A549 (cell line): ENCODE results near the gene TMEM232. TPM values are rescaled to one million over a fixed set of nuclear protein-coding genes. Genes with fewer than 3 reads are reported as not detected.

ENCODE experiments used
- ATAC-seq, 2 experiments: fragments of 200-7000 bp in 1 of 2; fragments of >200 bp in 1 of 2; cut with Nextera tagmentation in 1 of 2; cut with Tn5 transposase in 1 of 2; 3 replicates each; pipeline versions ENCODE4 v1.8.0 to v1.9.1; 2018 to 2020; ENCODE audit warnings: mild to moderate bottlenecking in 1 of 2, moderate library complexity in 1 of 2
- CTCF ChIA-PET: fragments of 300-600 bp; sonication (Branson Sonifier 250); formaldehyde crosslinking; extraction: SDS; loops from one replicate; lab custom pipeline; 2021; ENCODE audit warnings: antibody characterized with exemption, inconsistent platforms; lab: Yijun Ruan, JAX
- POLR2A ChIA-PET: fragments of 350-600 bp; formaldehyde crosslinking; extraction: SDS; loops from one replicate; lab custom pipeline; 2021; ENCODE audit warnings: antibody characterized with exemption, inconsistent platforms; lab: Yijun Ruan, JAX
- DNase-seq, 2 experiments: peaks; one replicate each; pipeline versions ENCODE4 v3.0.0 to v3.0.0-alpha.2; 2011 to 2016; ENCODE audit warnings: low read depth in 1 of 2, low spot score in 1 of 2
- FAIRE-seq: peaks from 2 replicates; lab custom pipeline; 2011; peaks lifted over from hg19 to GRCh38; lab: Jason Lieb, UNC
- H3K27ac ChIP-seq, 2 experiments: fragments of >200 bp; sonication (Bioruptor Twin); formaldehyde crosslinking; 3 replicates each; pipeline ENCODE4 v1.5.1; 2016 to 2017
- H3K4me1 ChIP-seq: fragments of >200 bp; sonication (Bioruptor Twin); formaldehyde crosslinking; 3 replicates; pipeline ENCODE4 v1.6.1; 2016
- H3K4me2 ChIP-seq: fragments of >200 bp; sonication (Bioruptor Twin); formaldehyde crosslinking; 3 replicates; pipeline ENCODE4 v1.6.1; 2016
- H3K4me3 ChIP-seq: fragments of >200 bp; sonication (Bioruptor Twin); formaldehyde crosslinking; 3 replicates; pipeline ENCODE4 v1.5.1; 2016
- H3K9me3 ChIP-seq: fragments of >200 bp; sonication (Bioruptor Twin); formaldehyde crosslinking; 3 replicates; pipeline ENCODE4 v1.6.1; 2016
- CBX2 ChIP-seq: fragments of 200-600 bp; sonication (generic); IDR thresholded peaks from 2 replicates; pipeline ENCODE4 v1.6.1; 2016; ENCODE audit warnings: low read depth, mild to moderate bottlenecking, borderline replicate concordance
- CHD2 ChIP-seq: fragments of 150-350 bp; IDR thresholded peaks from 2 replicates; pipeline ENCODE4 v1.6.1; 2014; ENCODE audit warnings: low read length; ENCODE audit not compliant: partially characterized antibody
- CHD4 ChIP-seq: fragments of 200-600 bp; sonication (generic); IDR thresholded peaks from 2 replicates; pipeline ENCODE4 v1.6.1; 2016; ENCODE audit warnings: antibody characterized with exemption, mild to moderate bottlenecking, borderline replicate concordance
- EHMT2 ChIP-seq: fragments of 200-600 bp; sonication (generic); IDR thresholded peaks from 2 replicates; pipeline ENCODE4 v1.6.1; 2016; ENCODE audit warnings: antibody characterized with exemption, low read depth, mild to moderate bottlenecking, moderate library complexity
- EP300 ChIP-seq, 2 experiments: fragments of >200 bp; sonication (Bioruptor Twin); formaldehyde crosslinking; IDR thresholded peaks; 2 replicates in 1 of 2; 3 replicates in 1 of 2; pipeline ENCODE4 v1.6.1; 2016 to 2017
- ESRRA ChIP-seq: fragments of 150-350 bp; IDR thresholded peaks from 2 replicates; pipeline ENCODE4 v1.6.1; 2014; ENCODE audit warnings: mild to moderate bottlenecking, low read length, borderline replicate concordance
- FOSB ChIP-seq: fragments of 250-450 bp; sonication (Bioruptor Pico); IDR thresholded peaks from 2 replicates; pipeline ENCODE4 v1.5.0; 2020; ENCODE audit warnings: mild to moderate bottlenecking, moderate library complexity
- FOSL2 ChIP-seq, 2 experiments: fragments of 450-650 bp in 1 of 2; fragments of >200 bp in 1 of 2; sonication (Bioruptor Twin) in 1 of 2; formaldehyde crosslinking; IDR thresholded peaks; 2 replicates each; pipeline versions ENCODE4 v1.5.0 to v1.6.1; 2016 to 2020; ENCODE audit warnings: mild to moderate bottlenecking in 1 of 2, moderate library complexity in 1 of 2
- HMGXB4 ChIP-seq: fragments of 250-450 bp; sonication (Bioruptor Pico); IDR thresholded peaks from 2 replicates; pipeline ENCODE4 v1.5.0; 2021; ENCODE audit warnings: mild to moderate bottlenecking, moderate library complexity, borderline replicate concordance
- HOXB5 ChIP-seq: fragments of 250-450 bp; sonication (Bioruptor Pico); IDR thresholded peaks from 2 replicates; pipeline ENCODE4 v1.5.0; 2020; ENCODE audit warnings: mild to moderate bottlenecking, moderate library complexity
- MAFK ChIP-seq: fragments of 450-650 bp; IDR thresholded peaks from 2 replicates; pipeline ENCODE4 v1.6.1; 2014; ENCODE audit not compliant: partially characterized antibody
- NFE2L2 ChIP-seq: fragments of 150-350 bp; conservative IDR thresholded peaks from 2 replicates; pipeline ENCODE4 v1.6.1; 2014; ENCODE audit warnings: low read length
- RAD21 ChIP-seq, 2 experiments: fragments of >200 bp in 1 of 2; sonication (Bioruptor Twin) in 1 of 2; formaldehyde crosslinking in 1 of 2; IDR thresholded peaks in 1 of 2; conservative IDR thresholded peaks in 1 of 2; 2 replicates in 1 of 2; 3 replicates in 1 of 2; pipeline ENCODE4 v1.6.1; 2012 to 2018; ENCODE audit warnings: inconsistent platforms in 1 of 2
- REST ChIP-seq: fragments of 200-600 bp; sonication (generic); IDR thresholded peaks from 2 replicates; pipeline ENCODE4 v1.6.1; 2016; ENCODE audit warnings: antibody characterized with exemption, mild to moderate bottlenecking, moderate library complexity
- SMC3 ChIP-seq: fragments of >200 bp; sonication (Bioruptor Twin); formaldehyde crosslinking; IDR thresholded peaks from 3 replicates; pipeline ENCODE4 v1.6.1; 2018; ENCODE audit warnings: inconsistent platforms
- SREBF2 ChIP-seq: fragments of 450-650 bp; IDR thresholded peaks from 2 replicates; pipeline ENCODE4 v1.6.1; 2014; ENCODE audit warnings: mild to moderate bottlenecking, moderate library complexity
- TFCP2L1 ChIP-seq: fragments of 250-450 bp; sonication (Bioruptor Pico); IDR thresholded peaks from 2 replicates; pipeline ENCODE4 v1.5.0; 2021; ENCODE audit warnings: mild to moderate bottlenecking
- ZFP36 ChIP-seq: fragments of 450-650 bp; IDR thresholded peaks from 2 replicates; pipeline ENCODE4 v1.6.1; 2014; ENCODE audit warnings: borderline replicate concordance; ENCODE audit not compliant: partially characterized antibody
- ZNF302 ChIP-seq: fragments of 250-450 bp; sonication (Bioruptor Pico); IDR thresholded peaks from 2 replicates; pipeline ENCODE4 v1.9.0; 2021; ENCODE audit warnings: inconsistent platforms, mild to moderate bottlenecking, moderate library complexity
- WGBS: methylation state at CpG from one replicate; pipeline ENCODE4 v1.1.6; 2017; ENCODE audit errors: missing lambda C conversion rate; 5-methylcytosine and 5-hydroxymethylcytosine counted together
- polyA plus RNA-seq, 4 experiments: library from polyadenylated mRNA; depleted of rRNA in 3 of 4; stranded (reverse); fragments of >200 nt; fragmentation: RNase III in 1 of 4; extraction: RNeasy Plus Mini Kit Qiagen cat#74134 plus additional on column Dnase treatment in 1 of 4; gene quantifications; 2 replicates in 3 of 4; 3 replicates in 1 of 4; pipeline ENCODE4 v1.2.3, GENCODE V29; 2011 to 2017
- TF ChIP-seq, protein P1 (sequence below): IDR thresholded peaks from 2 replicates; pipeline ENCODE4 v1.6.1; 2012
- TF ChIP-seq, protein P2 (sequence below): fragments of >200 bp; sonication (Bioruptor Twin); formaldehyde crosslinking; IDR thresholded peaks from 3 replicates; pipeline ENCODE4 v1.6.1; 2016
- TF ChIP-seq, protein P3 (sequence below): fragments of 450-650 bp; IDR thresholded peaks from 2 replicates; pipeline ENCODE4 v1.6.1; 2014; ENCODE audit warnings: antibody characterized with exemption

TMEM232 gene
- polyA plus RNA-seq, 2 of the 4 experiments (the other 2 are of a cell fraction), result 0.12 to 0.39 TPM

DNA sequence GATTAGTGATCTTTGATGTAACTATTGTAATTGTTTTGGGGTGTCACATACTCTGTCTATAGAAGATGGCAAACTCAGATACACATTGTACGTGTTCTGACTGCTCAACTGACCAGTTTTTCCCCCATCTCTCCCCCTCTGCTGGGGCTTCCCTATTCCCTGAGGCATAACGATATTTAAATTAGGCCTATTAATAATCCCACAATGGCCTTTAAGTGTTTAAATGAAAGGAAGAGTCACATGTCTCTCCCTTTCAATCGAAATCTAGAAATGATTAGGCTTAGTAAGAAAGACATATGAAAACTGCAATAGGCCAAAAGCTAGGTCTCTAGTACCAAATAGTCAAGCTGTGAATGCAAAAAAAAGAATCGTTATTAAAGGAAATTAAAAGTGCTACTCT is 265.6 kb downstream of the TMEM232 start:
- FAIRE-seq (no peak), DNase-seq (no peak), ATAC-seq (no peak)
- TF ChIP-seq ZNF302 (CRISPR knock-in tag) (no peak), CHD4 (no peak), FOSL2 (IDR thresholded peaks at IDR 0.05) (no peak), FOSL2 (CRISPR knock-in tag; IDR thresholded peaks at IDR 0.05) (no peak), CBX2 (no peak), SREBF2 (no peak), ESRRA (no peak), FOSB (no peak)
- TF ChIP-seq, protein P1, sequence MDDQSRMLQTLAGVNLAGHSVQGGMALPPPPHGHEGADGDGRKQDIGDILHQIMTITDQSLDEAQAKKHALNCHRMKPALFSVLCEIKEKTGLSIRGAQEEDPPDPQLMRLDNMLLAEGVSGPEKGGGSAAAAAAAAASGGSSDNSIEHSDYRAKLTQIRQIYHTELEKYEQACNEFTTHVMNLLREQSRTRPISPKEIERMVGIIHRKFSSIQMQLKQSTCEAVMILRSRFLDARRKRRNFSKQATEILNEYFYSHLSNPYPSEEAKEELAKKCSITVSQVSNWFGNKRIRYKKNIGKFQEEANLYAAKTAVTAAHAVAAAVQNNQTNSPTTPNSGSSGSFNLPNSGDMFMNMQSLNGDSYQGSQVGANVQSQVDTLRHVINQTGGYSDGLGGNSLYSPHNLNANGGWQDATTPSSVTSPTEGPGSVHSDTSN, result no peak
- POLR2A ChIA-PET, result no interaction called here
- Histone ChIP-seq H3K4me2 (no peak overlapping the region), H3K9me3 (no peaks in the 10 kb centered on the region), H3K4me3 (no peak overlapping the region), H3K4me1 (no peaks in the 10 kb centered on the region), H3K27ac (no peak overlapping the region)
- CTCF ChIA-PET, result interaction anchor here (1.0 kb wide), 1 partner anchor 62 kb away, joined by 3 read pairs; no protein-coding TSS in a partner anchor
- 6% methylated on average over 4 of the region's 4 CpGs for WGBS

DNA sequence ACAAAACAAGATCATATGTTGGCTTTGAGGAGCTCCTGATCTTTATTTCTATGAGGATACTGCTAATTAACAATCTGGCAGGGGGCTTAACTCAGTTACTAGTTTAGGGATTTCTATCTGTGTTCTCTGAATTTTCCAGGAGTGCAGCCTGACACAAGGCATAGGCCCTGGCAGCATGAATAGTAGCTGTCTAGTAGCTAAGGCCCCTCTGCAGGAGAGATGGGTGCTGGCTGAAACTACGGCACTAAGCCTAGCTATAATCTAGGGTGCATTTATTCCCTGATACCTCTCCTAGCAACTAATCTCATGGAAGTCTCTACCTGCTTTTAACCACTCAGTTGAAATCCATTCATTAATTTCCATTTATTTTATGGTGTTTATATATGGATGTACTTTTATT is 268.2 kb downstream of the TMEM232 start:
- WGBS, result 21% methylated on average over 1 of the region's 1 CpG
- no peak for TF ChIP-seq RAD21 (conservative IDR thresholded peaks at IDR 0.05 in 1 of 2, IDR thresholded peaks at IDR 0.05 in 1 of 2)
- no peak overlapping the region for H3K27ac ChIP-seq
- POLR2A ChIA-PET, result no interaction called here
- H3K9me3 ChIP-seq, result no peaks in the 10 kb centered on the region
- H3K4me1 ChIP-seq, result no peaks in the 10 kb centered on the region
- CTCF ChIA-PET, result no interaction called here
- FAIRE-seq (no peak), DNase-seq (no peak), ATAC-seq (no peak)
- H3K4me2 ChIP-seq, result no peak overlapping the region
- no peak overlapping the region for H3K4me3 ChIP-seq

DNA sequence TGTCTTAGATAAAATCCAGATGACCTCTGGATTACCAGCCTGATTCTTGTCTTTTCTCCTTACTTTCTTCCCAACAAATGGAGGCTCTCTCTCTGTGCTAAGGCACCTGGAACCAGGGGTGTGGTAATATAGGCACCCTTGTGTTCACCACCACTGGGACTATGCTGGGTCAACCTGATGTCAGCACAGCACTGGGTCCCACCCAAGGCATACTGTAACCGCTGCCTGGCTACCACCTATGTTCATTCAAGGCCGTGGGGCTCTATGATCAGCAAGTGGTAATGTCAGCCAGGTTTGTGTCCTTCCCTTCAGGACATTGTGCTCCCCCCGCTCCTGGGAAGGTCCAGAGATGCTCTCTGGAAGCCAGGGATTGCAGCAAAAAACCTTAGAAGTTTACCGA is 283.6 kb downstream of the TMEM232 start:
- FAIRE-seq (no peak), DNase-seq (no peak), ATAC-seq (no peak)
- Histone ChIP-seq H3K9me3 (no peaks in the 10 kb centered on the region), H3K4me2 (no peak overlapping the region), H3K27ac (no peak overlapping the region), H3K4me3 (no peak overlapping the region), H3K4me1 (no peaks in the 10 kb centered on the region)
- TF ChIP-seq EHMT2 (no peak), ZFP36 (no peak), NFE2L2 (no peak), ESRRA (no peak), EP300 (IDR thresholded peaks at IDR 0.05) (no peak), CHD2 (no peak), SREBF2 (no peak), TFCP2L1 (CRISPR knock-in tag) (no peak), RAD21 (conservative IDR thresholded peaks at IDR 0.05 in 1 of 2, IDR thresholded peaks at IDR 0.05 in 1 of 2) (no peak), HOXB5 (CRISPR knock-in tag) (no peak), MAFK (no peak), SMC3 (no peak), HMGXB4 (CRISPR knock-in tag) (no peak), REST (no peak)
- TF ChIP-seq, protein P2, sequence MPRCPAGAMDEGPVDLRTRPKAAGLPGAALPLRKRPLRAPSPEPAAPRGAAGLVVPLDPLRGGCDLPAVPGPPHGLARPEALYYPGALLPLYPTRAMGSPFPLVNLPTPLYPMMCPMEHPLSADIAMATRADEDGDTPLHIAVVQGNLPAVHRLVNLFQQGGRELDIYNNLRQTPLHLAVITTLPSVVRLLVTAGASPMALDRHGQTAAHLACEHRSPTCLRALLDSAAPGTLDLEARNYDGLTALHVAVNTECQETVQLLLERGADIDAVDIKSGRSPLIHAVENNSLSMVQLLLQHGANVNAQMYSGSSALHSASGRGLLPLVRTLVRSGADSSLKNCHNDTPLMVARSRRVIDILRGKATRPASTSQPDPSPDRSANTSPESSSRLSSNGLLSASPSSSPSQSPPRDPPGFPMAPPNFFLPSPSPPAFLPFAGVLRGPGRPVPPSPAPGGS, result no peak
- TF ChIP-seq, protein P3, sequence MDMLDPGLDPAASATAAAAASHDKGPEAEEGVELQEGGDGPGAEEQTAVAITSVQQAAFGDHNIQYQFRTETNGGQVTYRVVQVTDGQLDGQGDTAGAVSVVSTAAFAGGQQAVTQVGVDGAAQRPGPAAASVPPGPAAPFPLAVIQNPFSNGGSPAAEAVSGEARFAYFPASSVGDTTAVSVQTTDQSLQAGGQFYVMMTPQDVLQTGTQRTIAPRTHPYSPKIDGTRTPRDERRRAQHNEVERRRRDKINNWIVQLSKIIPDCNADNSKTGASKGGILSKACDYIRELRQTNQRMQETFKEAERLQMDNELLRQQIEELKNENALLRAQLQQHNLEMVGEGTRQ, result no peak
- CTCF ChIA-PET, result no interaction called here
- POLR2A ChIA-PET, result no interaction called here
- 0% methylated on average over 2 of the region's 4 CpGs for WGBS
